Retinal pigment epithelial cell (primary cell): ENCODE results near the gene KRT28.
"Not testable (repeated sequence)": the region's sequence is repeated elsewhere in the genome, so short reads cannot be mapped to it uniquely, and the experiment has no call there.

Experiments used
- DNase-seq: peaks from one replicate; pipeline ENCODE4 v3.0.0-alpha.2; 2010; ENCODE audit warnings: low read depth
- H3K4me3 ChIP-seq: 2 replicates; pipeline ENCODE4 v1.5.1; 2011; ENCODE audit warnings: mild to moderate bottlenecking, low read length, control low read depth, moderate library complexity
- CTCF ChIP-seq: conservative IDR thresholded peaks from 2 replicates; pipeline ENCODE4 v1.5.1; 2011; ENCODE audit warnings: low read depth, low read length, control low read depth, inconsistent platforms

The KRT28 gene

GRCh38 chr17:40763752-40764151 lies 36.0 kb downstream of the KRT28 start:
- no peak for DNase-seq
- H3K4me3 ChIP-seq, result no peak overlapping the region
- TF ChIP-seq CTCF, result no peak

GRCh38 chr17:40760105-40761016 lies 39.4 kb downstream of the KRT28 start:
- DNase-seq, result no peak
- TF ChIP-seq CTCF, result no peak
- no peak overlapping the region for H3K4me3 ChIP-seq

GRCh38 chr17:40755231-40755630 lies 44.5 kb downstream of the KRT28 start, which contains the start of gene KRT25:
KRT25 (minus strand) TSS chr17:40755331; CDS start chr17:40755271, 60 bp downstream.
- no peak for TF ChIP-seq CTCF
- no peak within 1 kb of the TSS for H3K4me3 ChIP-seq
- DNase-seq, result no peak

- TF ChIP-seq CTCF, result no peak
- no peak for DNase-seq
- H3K4me3 ChIP-seq, result no peak overlapping the region
Observed at GRCh38 chr17:40753804-40754203, 46.0 kb downstream of the KRT28 start.

GRCh38 chr17:40751065-40751464 lies 48.7 kb downstream of the KRT28 start:
- no peak for DNase-seq
- H3K4me3 ChIP-seq, result no peak overlapping the region
- TF ChIP-seq CTCF, result no peak

- TF ChIP-seq CTCF, result no peak
- DNase-seq, result no peak
- H3K4me3 ChIP-seq, result no peak overlapping the region
Observed at GRCh38 chr17:40750391-40750790, 49.4 kb downstream of the KRT28 start.

GRCh38 chr17:40748666-40749065 lies 51.1 kb downstream of the KRT28 start:
- not testable (repeated sequence) for H3K4me3 ChIP-seq, DNase-seq
